ENCODE results near the gene SMPX. TPM values are rescaled to one million over a fixed set of nuclear protein-coding genes. Genes with fewer than 3 reads are reported as not detected.
A peak's percentile ranks its signal among the peaks of the same experiment; 100 is the strongest.

Gene SMPX
- total RNA-seq = 10 to 100 TPM in 1 of 3 donors, under 1 TPM in 1, not detected in 1; 0.65 to 11.8 TPM
- long read RNA-seq, donor 1, partial matches to known transcripts = 0 of 1 reads
- long read RNA-seq, donor 1, other reads (novel, unspliced or antisense) = 0 of 1 reads
- long read RNA-seq, donor 2 = 0 reads

GRCh38 chrX:21757960-21758359 is at the start of gene SMPX:
Gene SMPX, minus strand, starts transcription at chrX:21758116. Its CDS starts 3,826 bp downstream, at chrX:21754290.
- no peak for DNase-seq
- Histone ChIP-seq H3K4me3 (no peak within 1 kb of the TSS), H3K36me3 (ENCODE audit: low read depth) (no peaks in the 10 kb centered on the region), H3K4me1 (ENCODE audit: low read depth) (no peaks in the 10 kb centered on the region), H3K9me3 (no peaks in the 10 kb centered on the region)
- no peak for TF ChIP-seq CTCF (IDR thresholded peaks at IDR 0.05)
- intact Hi-C loops (cut with DNase I, micrococcal nuclease) = no loop called here
- ATAC-seq = no peak

GRCh38 chrX:21806691-21807090 is 48.8 kb upstream of the SMPX start:
- DNase-seq (no peak), ATAC-seq (peak; percentile 61)
- intact Hi-C loops (cut with DNase I, micrococcal nuclease) = no loop called here
- no peaks in the 10 kb centered on the region for H3K4me1 ChIP-seq (ENCODE audit: low read depth)
- TF ChIP-seq CTCF (IDR thresholded peaks at IDR 0.05) = no peak
- no peaks in the 10 kb centered on the region for H3K36me3 ChIP-seq (ENCODE audit: low read depth)
- H3K9me3 ChIP-seq = no peaks in the 10 kb centered on the region
- H3K4me3 ChIP-seq = no peak overlapping the region

GRCh38 chrX:21802839-21803238 is 44.9 kb upstream of the SMPX start:
- H3K4me1 ChIP-seq (ENCODE audit: low read depth) = peaks cover 4% of the 10 kb centered on the region
- no peak for DNase-seq
- no peak for TF ChIP-seq CTCF (IDR thresholded peaks at IDR 0.05)
- H3K9me3 ChIP-seq = no peaks in the 10 kb centered on the region
- no peak for ATAC-seq
- H3K4me3 ChIP-seq = no peak overlapping the region
- intact Hi-C loops (cut with DNase I, micrococcal nuclease) = no loop called here
- H3K36me3 ChIP-seq (ENCODE audit: low read depth) = no peaks in the 10 kb centered on the region

GRCh38 chrX:21802054-21802670 is 44.2 kb upstream of the SMPX start:
- no peak for ATAC-seq
- intact Hi-C loops (cut with DNase I, micrococcal nuclease) = no loop called here
- TF ChIP-seq CTCF (IDR thresholded peaks at IDR 0.05) = no peak
- Histone ChIP-seq H3K9me3 (no peaks in the 10 kb centered on the region), H3K4me1 (ENCODE audit: low read depth) (peaks cover 4% of the 10 kb centered on the region), H3K36me3 (ENCODE audit: low read depth) (no peaks in the 10 kb centered on the region), H3K4me3 (no peak overlapping the region)
- no peak for DNase-seq

GRCh38 chrX:21800344-21800770 is 42.4 kb upstream of the SMPX start:
- H3K4me3 ChIP-seq = no peak overlapping the region
- no peak for TF ChIP-seq CTCF (IDR thresholded peaks at IDR 0.05)
- H3K36me3 ChIP-seq (ENCODE audit: low read depth) = no peaks in the 10 kb centered on the region
- intact Hi-C loops (cut with DNase I, micrococcal nuclease) = no loop called here
- DNase-seq (no peak), ATAC-seq (peak; percentile 87)
- H3K9me3 ChIP-seq = no peaks in the 10 kb centered on the region
- peaks cover 4% of the 10 kb centered on the region for H3K4me1 ChIP-seq (ENCODE audit: low read depth)
